ENCODE results near the gene FANCL. TPM values are rescaled to one million over a fixed set of nuclear protein-coding genes. Genes with fewer than 3 reads are reported as not detected.
"Not testable (repeated sequence)": the region's sequence is repeated elsewhere in the genome, so short reads cannot be mapped to it uniquely, and the experiment has no call there.

The FANCL gene
- total RNA-seq, 1 experiment from 2014 or later, result 25.7 TPM

DNA sequence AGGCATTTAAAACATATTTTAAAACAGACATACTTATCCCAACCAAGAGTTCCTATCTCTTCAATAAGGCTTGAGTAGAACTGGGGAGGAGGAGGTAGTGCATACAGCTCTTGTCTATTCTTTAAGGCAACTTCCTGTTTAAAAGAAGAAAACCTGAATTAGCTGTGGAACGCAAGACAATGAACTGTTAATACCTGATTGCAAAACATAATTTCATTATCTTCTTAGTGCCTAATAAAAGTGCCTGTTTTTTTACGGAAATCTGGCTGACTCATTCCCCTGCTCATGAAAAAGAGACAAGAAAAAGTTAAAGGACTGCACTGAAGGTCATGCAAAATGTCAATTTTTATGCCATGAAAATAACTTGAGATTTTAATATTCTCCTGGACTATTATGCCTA lies 19.2 kb downstream of the FANCL start:
- Histone ChIP-seq H3K27ac (ENCODE audit: low read length) (no peak overlapping the region), H3K9me3 (ENCODE audit: control insufficient read depth, insufficient read depth, low read depth, low read length) (no peaks in the 10 kb centered on the region), H3K36me3 (ENCODE audit: control insufficient read depth, insufficient read depth, low read length) (peaks cover 11% of the 10 kb centered on the region; the same call in 1 of the 2 replicates), H3K4me1 (ENCODE audit: control insufficient read depth, insufficient read depth, low read length) (no peaks in the 10 kb centered on the region), H3K27me3 (ENCODE audit: control insufficient read depth, insufficient read depth, low read length) (no peaks in the 10 kb centered on the region), H3K4me3 (ENCODE audit: low read depth in 2 of 2, low read length in 2 of 2) (no peak overlapping the region)
- ChIA-PET CTCF (no interaction called here), POLR2A (no interaction called here)
- TF ChIP-seq, protein P1, sequence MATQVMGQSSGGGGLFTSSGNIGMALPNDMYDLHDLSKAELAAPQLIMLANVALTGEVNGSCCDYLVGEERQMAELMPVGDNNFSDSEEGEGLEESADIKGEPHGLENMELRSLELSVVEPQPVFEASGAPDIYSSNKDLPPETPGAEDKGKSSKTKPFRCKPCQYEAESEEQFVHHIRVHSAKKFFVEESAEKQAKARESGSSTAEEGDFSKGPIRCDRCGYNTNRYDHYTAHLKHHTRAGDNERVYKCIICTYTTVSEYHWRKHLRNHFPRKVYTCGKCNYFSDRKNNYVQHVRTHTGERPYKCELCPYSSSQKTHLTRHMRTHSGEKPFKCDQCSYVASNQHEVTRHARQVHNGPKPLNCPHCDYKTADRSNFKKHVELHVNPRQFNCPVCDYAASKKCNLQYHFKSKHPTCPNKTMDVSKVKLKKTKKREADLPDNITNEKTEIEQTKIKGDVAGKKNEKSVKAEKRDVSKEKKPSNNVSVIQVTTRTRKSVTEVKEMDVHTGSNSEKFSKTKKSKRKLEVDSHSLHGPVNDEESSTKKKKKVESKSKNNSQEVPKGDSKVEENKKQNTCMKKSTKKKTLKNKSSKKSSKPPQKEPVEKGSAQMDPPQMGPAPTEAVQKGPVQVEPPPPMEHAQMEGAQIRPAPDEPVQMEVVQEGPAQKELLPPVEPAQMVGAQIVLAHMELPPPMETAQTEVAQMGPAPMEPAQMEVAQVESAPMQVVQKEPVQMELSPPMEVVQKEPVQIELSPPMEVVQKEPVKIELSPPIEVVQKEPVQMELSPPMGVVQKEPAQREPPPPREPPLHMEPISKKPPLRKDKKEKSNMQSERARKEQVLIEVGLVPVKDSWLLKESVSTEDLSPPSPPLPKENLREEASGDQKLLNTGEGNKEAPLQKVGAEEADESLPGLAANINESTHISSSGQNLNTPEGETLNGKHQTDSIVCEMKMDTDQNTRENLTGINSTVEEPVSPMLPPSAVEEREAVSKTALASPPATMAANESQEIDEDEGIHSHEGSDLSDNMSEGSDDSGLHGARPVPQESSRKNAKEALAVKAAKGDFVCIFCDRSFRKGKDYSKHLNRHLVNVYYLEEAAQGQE (IDR thresholded peaks at IDR 0.05; ENCODE audit: insufficient read depth in 1 of 2, low read depth in 2 of 2, low read length in 1 of 2), result no peak
- TF ChIP-seq TCF7L2 (IDR thresholded peaks at IDR 0.05; ENCODE audit: low read depth, low read length) (no peak), SIN3A (IDR thresholded peaks at IDR 0.05; ENCODE audit: borderline replicate concordance, insufficient read depth, low read depth, low read length) (no peak), POLR2AphosphoS5 (IDR thresholded peaks at IDR 0.05; ENCODE audit: low read depth, low read length) (no peak)
- TF ChIP-seq, protein P2, sequence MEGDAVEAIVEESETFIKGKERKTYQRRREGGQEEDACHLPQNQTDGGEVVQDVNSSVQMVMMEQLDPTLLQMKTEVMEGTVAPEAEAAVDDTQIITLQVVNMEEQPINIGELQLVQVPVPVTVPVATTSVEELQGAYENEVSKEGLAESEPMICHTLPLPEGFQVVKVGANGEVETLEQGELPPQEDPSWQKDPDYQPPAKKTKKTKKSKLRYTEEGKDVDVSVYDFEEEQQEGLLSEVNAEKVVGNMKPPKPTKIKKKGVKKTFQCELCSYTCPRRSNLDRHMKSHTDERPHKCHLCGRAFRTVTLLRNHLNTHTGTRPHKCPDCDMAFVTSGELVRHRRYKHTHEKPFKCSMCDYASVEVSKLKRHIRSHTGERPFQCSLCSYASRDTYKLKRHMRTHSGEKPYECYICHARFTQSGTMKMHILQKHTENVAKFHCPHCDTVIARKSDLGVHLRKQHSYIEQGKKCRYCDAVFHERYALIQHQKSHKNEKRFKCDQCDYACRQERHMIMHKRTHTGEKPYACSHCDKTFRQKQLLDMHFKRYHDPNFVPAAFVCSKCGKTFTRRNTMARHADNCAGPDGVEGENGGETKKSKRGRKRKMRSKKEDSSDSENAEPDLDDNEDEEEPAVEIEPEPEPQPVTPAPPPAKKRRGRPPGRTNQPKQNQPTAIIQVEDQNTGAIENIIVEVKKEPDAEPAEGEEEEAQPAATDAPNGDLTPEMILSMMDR (IDR thresholded peaks at IDR 0.05), result no peak
- in situ Hi-C loops (cut with HindIII; ENCODE audit: low pct_unique_long_range_greater_than_20kb, low sequenced_read_pairs) (no loop called here), intact Hi-C loops (cut with micrococcal nuclease; ENCODE audit: unreplicated experiment) (no loop called here)
- DNase-seq (ENCODE audit: low read depth, low spot score) (no peak), ATAC-seq (no peak)
- no TSS peak for BruUV-seq (replicated peaks)

DNA sequence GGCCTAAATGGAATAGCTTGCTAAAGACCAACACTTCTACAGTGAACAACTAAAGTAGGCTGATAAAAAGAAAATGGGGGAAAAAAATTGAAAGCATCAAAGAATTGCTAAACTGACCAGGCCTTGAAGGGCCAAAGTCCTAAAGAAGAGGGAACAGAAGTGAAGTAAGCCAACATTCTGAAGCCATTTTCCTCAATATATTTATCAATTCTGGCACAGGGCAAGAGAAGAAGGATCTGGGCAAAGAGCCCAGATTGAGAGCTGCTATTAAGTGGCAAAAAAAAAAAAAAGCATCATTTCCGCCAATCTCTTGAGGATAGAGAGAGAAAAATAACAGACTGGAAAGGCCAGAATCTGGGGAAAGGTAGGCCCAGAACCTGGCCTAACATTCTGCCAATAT lies 25.7 kb downstream of the FANCL start:
- intact Hi-C loops (cut with micrococcal nuclease; ENCODE audit: unreplicated experiment) (no loop called here), in situ Hi-C loops (cut with HindIII; ENCODE audit: low pct_unique_long_range_greater_than_20kb, low sequenced_read_pairs) (no loop called here)
- ATAC-seq (no peak), DNase-seq (ENCODE audit: low read depth, low spot score) (no peak)
- Histone ChIP-seq H3K36me3 (ENCODE audit: control insufficient read depth, insufficient read depth, low read length) (peaks cover 3% of the 10 kb centered on the region; the same call in 1 of the 2 replicates), H3K4me3 (ENCODE audit: low read depth in 2 of 2, low read length in 2 of 2) (no peak overlapping the region), H3K4me1 (ENCODE audit: control insufficient read depth, insufficient read depth, low read length) (no peaks in the 10 kb centered on the region), H3K9me3 (ENCODE audit: control insufficient read depth, insufficient read depth, low read depth, low read length) (no peaks in the 10 kb centered on the region), H3K27me3 (ENCODE audit: control insufficient read depth, insufficient read depth, low read length) (no peaks in the 10 kb centered on the region), H3K27ac (ENCODE audit: low read length) (no peak overlapping the region)
- TF ChIP-seq, protein P2 (IDR thresholded peaks at IDR 0.05), result no peak
- TF ChIP-seq POLR2AphosphoS5 (IDR thresholded peaks at IDR 0.05; ENCODE audit: low read depth, low read length) (no peak), TCF7L2 (IDR thresholded peaks at IDR 0.05; ENCODE audit: low read depth, low read length) (no peak), SIN3A (IDR thresholded peaks at IDR 0.05; ENCODE audit: borderline replicate concordance, insufficient read depth, low read depth, low read length) (no peak)
- TF ChIP-seq, protein P1 (IDR thresholded peaks at IDR 0.05; ENCODE audit: insufficient read depth in 1 of 2, low read depth in 2 of 2, low read length in 1 of 2), result no peak
- ChIA-PET POLR2A (interaction anchor here (0.5 kb wide), 1 partner anchor 20 kb away, joined by 3 read pairs; no protein-coding TSS in a partner anchor), CTCF (no interaction called here)
- no TSS peak for BruUV-seq (replicated peaks)

DNA sequence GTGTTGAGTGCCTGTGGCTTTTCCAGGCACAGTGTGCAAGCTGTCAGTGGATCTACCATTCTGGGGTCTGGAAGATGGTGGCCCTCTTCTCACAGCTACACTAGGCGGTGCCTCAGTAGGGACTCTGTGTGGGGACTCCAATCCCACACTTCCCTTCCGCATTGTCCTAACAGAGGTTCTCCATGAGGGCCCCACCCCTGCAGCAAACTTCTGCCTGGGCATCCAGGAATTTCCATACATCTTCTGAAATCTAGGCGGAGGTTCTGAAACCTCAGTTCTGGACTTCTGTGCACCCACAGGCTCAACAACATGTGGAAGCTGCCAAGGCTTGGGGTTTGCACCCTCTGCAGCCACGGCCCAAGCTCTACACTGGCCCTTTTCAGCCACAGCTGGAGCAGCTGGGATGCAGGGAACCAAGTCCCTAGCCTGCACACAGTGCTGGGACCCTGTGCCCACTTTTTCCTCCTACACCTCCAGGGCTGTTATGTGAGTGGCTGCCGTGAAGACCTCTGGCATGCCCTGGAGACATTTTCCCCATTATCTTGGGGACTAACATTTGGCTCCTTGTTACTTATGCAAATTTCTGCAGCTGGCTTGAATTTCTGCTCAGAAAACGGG lies 30.1 kb downstream of the FANCL start:
- H3K27me3 ChIP-seq (ENCODE audit: control insufficient read depth, insufficient read depth, low read length); ATAC-seq; H3K4me3 ChIP-seq (ENCODE audit: low read depth in 2 of 2, low read length in 2 of 2); CTCF ChIA-PET; H3K36me3 ChIP-seq (ENCODE audit: control insufficient read depth, insufficient read depth, low read length); H3K4me1 ChIP-seq (ENCODE audit: control insufficient read depth, insufficient read depth, low read length); BruUV-seq (replicated peaks); intact Hi-C loops (cut with micrococcal nuclease; ENCODE audit: unreplicated experiment); POLR2A ChIA-PET; H3K27ac ChIP-seq (ENCODE audit: low read length); DNase-seq (ENCODE audit: low read depth, low spot score); H3K9me3 ChIP-seq (ENCODE audit: control insufficient read depth, insufficient read depth, low read depth, low read length); in situ Hi-C loops (cut with HindIII; ENCODE audit: low pct_unique_long_range_greater_than_20kb, low sequenced_read_pairs): not testable (repeated sequence)
